Breast epithelium (tissue), 4 donors: Measurements from ENCODE around the gene NETO2. TPM values are rescaled to one million over a fixed set of nuclear protein-coding genes. Genes with fewer than 3 reads are reported as not detected.

Experiments used
- DNase-seq, 2 donors: peaks; one replicate each; pipeline ENCODE4 v3.0.0-alpha.2; 2019; ENCODE audit warnings: low spot score in 2 of 2
- H3K27ac ChIP-seq, 2 donors: fragments of 200-600 bp; sonication (generic) in 1 of 2; one replicate each; pipeline ENCODE4 v1.5.1; 2016 to 2019; ENCODE audit warnings: mild to moderate bottlenecking in 1 of 2
- H3K27me3 ChIP-seq, 2 donors: fragments of 200-600 bp; sonication (generic) in 1 of 2; one replicate each; pipeline versions ENCODE4 v1.5.1 to v1.6.0; 2017 to 2019; ENCODE audit warnings: control low read depth in 1 of 2, mild to moderate bottlenecking in 1 of 2
- H3K36me3 ChIP-seq: fragments of 200-600 bp; one replicate; pipeline ENCODE4 v1.5.1; 2019
- H3K4me1 ChIP-seq, 2 donors: fragments of 200-600 bp; sonication (generic); one replicate each; pipeline ENCODE4 v1.5.1; 2016 to 2019; ENCODE audit warnings: control low read depth in 1 of 2
- H3K4me3 ChIP-seq, 3 donors: fragments of 200-600 bp; sonication (generic); 1 replicate in 2 of 3; 2 replicates in 1 of 3; pipeline ENCODE4 v1.5.1; 2016 to 2019; ENCODE audit warnings: mild to moderate bottlenecking in 3 of 3, moderate library complexity in 2 of 3
- H3K9me3 ChIP-seq, 2 donors: fragments of 200-600 bp; sonication (generic) in 1 of 2; one replicate each; pipeline ENCODE4 v1.5.1; 2016 to 2019; ENCODE audit warnings: control low read depth in 1 of 2
- CTCF ChIP-seq, 3 donors: fragments of 450-650 bp; IDR thresholded peaks; one replicate each; pipeline ENCODE4 v1.5.1; 2016 to 2017; ENCODE audit warnings: antibody characterized with exemption in 3 of 3, mild to moderate bottlenecking in 3 of 3, moderate library complexity in 3 of 3
- POLR2A ChIP-seq: fragments of 450-650 bp; IDR thresholded peaks from one replicate; pipeline ENCODE4 v1.6.1; 2016; ENCODE audit warnings: antibody characterized with exemption, mild to moderate bottlenecking, moderate library complexity
- POLR2AphosphoS5 ChIP-seq, 3 donors: sonication (generic); formaldehyde crosslinking; IDR thresholded peaks; one replicate each; pipeline ENCODE4 v1.6.1; 2017; ENCODE audit warnings: antibody characterized with exemption in 3 of 3
- intact Hi-C: fragments of 100-400 bp; cut with DNase I; formaldehyde crosslinking; loops from one replicate; pipeline ENCODE4 v1.15.1; 2023; ENCODE audit warnings: low total_unique reads
- total RNA-seq, 3 donors: library from RNA; depleted of rRNA; stranded (reverse); fragments of >200 nt; gene quantifications; one replicate each; pipeline ENCODE4 v1.1.0, GENCODE V29; 2016

NETO2 gene
- total RNA-seq, 3 donors from 2014 or later, result 1.4 to 16.7 (median 5.9) TPM

GRCh38 chr16:47053895-47054294 lies 89.8 kb downstream of the NETO2 start:
- Histone ChIP-seq H3K27me3 (no peaks in the 10 kb centered on the region), H3K4me1 (no peaks in the 10 kb centered on the region), H3K4me3 (no peak overlapping the region), H3K27ac (no peak overlapping the region), H3K9me3 (no peaks in the 10 kb centered on the region), H3K36me3 (no peaks in the 10 kb centered on the region)
- TF ChIP-seq POLR2AphosphoS5 (IDR thresholded peaks at IDR 0.05) (no peak), CTCF (IDR thresholded peaks at IDR 0.05) (no peak), POLR2A (no peak)
- DNase-seq, result no peak
- intact Hi-C loops, result no loop called here

GRCh38 chr16:47052666-47053640 lies 90.8 kb downstream of the NETO2 start:
- Histone ChIP-seq H3K9me3 (no peaks in the 10 kb centered on the region), H3K36me3 (no peaks in the 10 kb centered on the region), H3K27me3 (no peaks in the 10 kb centered on the region), H3K4me1 (no peaks in the 10 kb centered on the region), H3K27ac (no peak overlapping the region), H3K4me3 (no peak overlapping the region)
- DNase-seq, result no peak
- no peak for TF ChIP-seq POLR2AphosphoS5 (IDR thresholded peaks at IDR 0.05)
- intact Hi-C loops, result no loop called here

DNA sequence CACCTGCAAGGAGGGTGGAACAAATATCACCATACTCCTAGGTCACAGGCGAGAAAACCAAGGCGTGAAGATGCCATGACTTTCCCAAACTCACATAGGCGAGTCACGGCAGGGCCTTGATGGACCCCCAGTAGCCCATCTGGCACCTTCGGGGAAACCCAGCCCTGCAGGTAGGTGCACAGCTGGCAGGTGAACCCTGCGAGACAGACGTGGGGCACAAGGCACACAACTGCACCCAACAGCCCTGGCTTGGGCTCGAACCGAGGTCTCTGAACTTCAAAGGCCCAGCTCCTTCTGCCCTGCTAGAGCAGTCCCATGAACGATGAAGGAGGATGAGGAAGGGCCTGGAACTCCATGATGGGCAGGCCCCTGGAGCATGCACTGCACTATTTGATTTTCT lies 92.7 kb downstream of the NETO2 start:
- Histone ChIP-seq H3K4me1 (no peaks in the 10 kb centered on the region), H3K27ac (no peak overlapping the region), H3K9me3 (no peaks in the 10 kb centered on the region), H3K4me3 (no peak overlapping the region), H3K27me3 (no peaks in the 10 kb centered on the region), H3K36me3 (no peaks in the 10 kb centered on the region)
- no peak for DNase-seq
- TF ChIP-seq POLR2AphosphoS5 (IDR thresholded peaks at IDR 0.05) (no peak), POLR2A (no peak), CTCF (IDR thresholded peaks at IDR 0.05) (no peak)
- intact Hi-C loops, result no loop called here

GRCh38 chr16:47049901-47050583 lies 93.7 kb downstream of the NETO2 start:
- H3K4me1 ChIP-seq, result no peaks in the 10 kb centered on the region
- intact Hi-C loops, result no loop called here
- no peaks in the 10 kb centered on the region for H3K9me3 ChIP-seq
- no peak overlapping the region for H3K27ac ChIP-seq
- no peaks in the 10 kb centered on the region for H3K36me3 ChIP-seq
- no peak for DNase-seq
- no peaks in the 10 kb centered on the region for H3K27me3 ChIP-seq
- TF ChIP-seq CTCF (IDR thresholded peaks at IDR 0.05), result no peak
- TF ChIP-seq POLR2AphosphoS5 (IDR thresholded peaks at IDR 0.05), result no peak
- TF ChIP-seq POLR2A, result no peak
- no peak overlapping the region for H3K4me3 ChIP-seq

DNA sequence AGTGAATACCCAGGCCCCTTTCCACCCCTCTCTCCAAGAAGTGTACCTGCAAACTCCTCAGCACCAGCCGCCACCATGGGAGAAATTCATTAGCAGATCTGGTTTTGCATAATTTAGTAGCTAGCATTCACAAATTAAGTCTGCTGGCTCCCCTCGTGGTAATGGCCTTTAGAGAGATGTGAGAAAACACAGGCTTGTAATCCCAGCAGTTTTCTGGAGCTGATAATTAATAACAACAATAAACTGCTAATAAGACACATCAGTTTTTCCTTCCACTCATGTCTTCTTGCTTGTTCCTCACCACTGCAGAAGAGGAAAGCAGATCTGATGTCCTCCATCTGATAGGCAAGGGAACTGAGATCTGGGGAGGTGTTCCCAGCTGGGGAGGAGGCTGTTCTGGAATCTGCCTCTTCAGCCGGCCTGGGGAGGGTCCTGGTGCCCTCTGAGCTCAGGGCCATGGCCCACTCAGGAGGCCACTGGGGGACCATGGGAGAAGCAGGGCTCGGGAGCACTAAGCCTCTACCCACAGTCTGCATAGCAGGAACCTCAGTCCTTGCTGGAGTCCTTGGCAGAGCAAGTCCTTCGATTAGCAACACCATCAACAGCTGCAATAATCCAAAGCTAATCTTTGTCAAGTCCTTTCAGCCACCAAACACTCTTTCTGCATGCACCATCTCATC lies 96.1 kb downstream of the NETO2 start:
- Histone ChIP-seq H3K36me3 (no peaks in the 10 kb centered on the region), H3K27ac (no peak overlapping the region), H3K9me3 (no peaks in the 10 kb centered on the region), H3K27me3 (no peaks in the 10 kb centered on the region), H3K4me1 (no peaks in the 10 kb centered on the region), H3K4me3 (no peak overlapping the region)
- TF ChIP-seq CTCF (IDR thresholded peaks at IDR 0.05) (no peak), POLR2AphosphoS5 (IDR thresholded peaks at IDR 0.05) (no peak), POLR2A (no peak)
- no peak for DNase-seq
- intact Hi-C loops, result no loop called here
